Neural progenitor cell (in vitro differentiated cells): ENCODE results near the gene IQGAP3. TPM values are rescaled to one million over a fixed set of nuclear protein-coding genes. Genes with fewer than 3 reads are reported as not detected.

Source experiments
- DNase-seq: peaks from one replicate; pipeline ENCODE4 v3.0.0-alpha.2; 2016; ENCODE audit warnings: low spot score
- H2AFZ ChIP-seq: fragments of 200-600 bp; sonication (generic); replicated peaks from 2 replicates; pipeline ENCODE4 v1.6.1; 2016; ENCODE audit warnings: antibody characterized with exemption
- H3F3A ChIP-seq: fragments of 200-600 bp; sonication (generic); 2 replicates; pipeline ENCODE4 v1.6.1; 2016; ENCODE audit warnings: antibody characterized with exemption, low read depth
- H3K27ac ChIP-seq: fragments of 200-600 bp; sonication (generic); 2 replicates; pipeline ENCODE4 v1.5.1; 2016; ENCODE audit warnings: mild to moderate bottlenecking
- H3K27me3 ChIP-seq: fragments of 200-600 bp; sonication (generic); 2 replicates; pipeline ENCODE4 v1.6.1; 2016; ENCODE audit warnings: mild to moderate bottlenecking, moderate library complexity
- H3K36me3 ChIP-seq: fragments of 200-600 bp; sonication (generic); 2 replicates; pipeline ENCODE4 v1.5.1; 2016
- H3K4me1 ChIP-seq: fragments of 200-600 bp; sonication (generic); 2 replicates; pipeline ENCODE4 v1.6.1; 2016; ENCODE audit warnings: mixed run types
- H3K4me2 ChIP-seq: fragments of 200-600 bp; sonication (generic); 2 replicates; pipeline ENCODE4 v1.6.1; 2016
- H3K4me3 ChIP-seq: fragments of 200-600 bp; sonication (generic); 2 replicates; pipeline ENCODE4 v1.5.1; 2016
- H3K79me2 ChIP-seq: fragments of 200-600 bp; sonication (generic); 2 replicates; pipeline ENCODE4 v1.6.1; 2016; ENCODE audit warnings: low read depth
- H3K9ac ChIP-seq: fragments of 200-600 bp; sonication (generic); 2 replicates; pipeline ENCODE4 v1.6.1; 2016
- H3K9me3 ChIP-seq: fragments of 200-600 bp; sonication (generic); 2 replicates; pipeline ENCODE4 v1.5.1; 2016; ENCODE audit warnings: low read depth
- H4K20me1 ChIP-seq: fragments of 200-600 bp; sonication (generic); 2 replicates; pipeline ENCODE4 v1.6.1; 2016; ENCODE audit warnings: low read depth
- H3K27ac Mint-ChIP-seq: 3 replicates; pipeline ENCODE4 v1.8.0; 2021; ENCODE audit warnings: mixed read lengths
- H3K27me3 Mint-ChIP-seq: 2 replicates; pipeline ENCODE4 v1.8.0; 2022; ENCODE audit warnings: low read depth, mild to moderate bottlenecking, inconsistent platforms, moderate library complexity, mixed read lengths; ENCODE audit not compliant: insufficient read depth
- H3K36me3 Mint-ChIP-seq: 3 replicates; pipeline ENCODE4 v1.8.0; 2021; ENCODE audit warnings: mixed read lengths
- H3K4me1 Mint-ChIP-seq: 3 replicates; pipeline ENCODE4 v1.8.0; 2021; ENCODE audit warnings: mixed read lengths
- H3K4me3 Mint-ChIP-seq: 3 replicates; pipeline ENCODE4 v1.8.0; 2021; ENCODE audit warnings: mild to moderate bottlenecking, moderate library complexity, mixed read lengths
- H3K9me3 Mint-ChIP-seq: 3 replicates; pipeline ENCODE4 v1.8.0; 2020; ENCODE audit warnings: mixed read lengths
- EZH2 ChIP-seq: fragments of 200-600 bp; sonication (generic); IDR thresholded peaks from 2 replicates; pipeline ENCODE4 v1.6.1; 2017; ENCODE audit warnings: antibody characterized with exemption, mild to moderate bottlenecking, moderate library complexity
- EZH2phosphoT487 ChIP-seq: fragments of 200-600 bp; sonication (generic); IDR thresholded peaks from 2 replicates; pipeline ENCODE4 v1.6.1; 2017; ENCODE audit warnings: antibody characterized with exemption
- total RNA-seq: library from RNA; depleted of rRNA; stranded (reverse); fragments of >200 nt; gene quantifications from 2 replicates; pipeline ENCODE4 v1.2.3, GENCODE V29; 2015; ENCODE audit warnings: low replicate concordance
- TF ChIP-seq, protein P1 (sequence below): fragments of 200-600 bp; sonication (generic); IDR thresholded peaks from 2 replicates; pipeline ENCODE4 v1.5.1; 2017; ENCODE audit warnings: antibody characterized with exemption, mild to moderate bottlenecking

The IQGAP3 gene
- total RNA-seq, 1 donor from 2014 or later: 31.5 TPM

DNA sequence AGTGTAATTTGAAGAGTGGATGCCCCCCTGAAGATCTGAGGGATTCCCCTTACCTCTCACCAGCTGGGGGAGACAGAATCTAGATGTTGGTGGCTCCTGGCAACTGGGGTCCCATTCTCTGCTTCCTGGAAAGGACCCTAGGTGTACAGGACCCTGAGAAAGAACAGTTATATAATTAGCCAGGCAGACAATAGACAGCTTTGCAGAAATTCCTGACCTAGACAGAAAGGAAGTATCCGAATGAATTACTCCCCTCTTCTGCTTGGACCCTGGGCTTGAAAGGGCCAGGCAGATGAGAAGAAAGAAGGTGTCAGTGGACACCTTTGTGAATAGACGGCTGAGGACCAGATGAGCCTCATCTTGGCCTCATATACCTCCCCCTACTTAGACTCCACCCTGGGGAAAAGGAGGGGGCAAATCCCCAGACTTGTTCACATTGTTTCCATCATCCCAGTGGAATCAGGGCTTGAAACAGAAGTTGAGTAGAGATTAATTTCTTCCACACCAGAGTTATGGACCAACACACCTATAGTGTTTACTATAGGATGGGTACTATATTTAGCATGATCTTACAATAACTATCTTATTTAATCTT is 1.8 kb upstream of the IQGAP3 start:
- Histone ChIP-seq H3K36me3 (no peaks in the 10 kb centered on the region), H3K27ac (no peak overlapping the region), H3K27me3 (no peaks in the 10 kb centered on the region), H3K4me1 (peaks cover 6% of the 10 kb centered on the region), H3K9ac (no peak overlapping the region), H2AFZ (no peak overlapping the region), H3F3A (no peaks in the 10 kb centered on the region), H3K4me2 (no peak overlapping the region), H4K20me1 (no peaks in the 10 kb centered on the region), H3K4me3 (no peak overlapping the region), H3K9me3 (no peaks in the 10 kb centered on the region), H3K79me2 (peaks cover 26% of the 10 kb centered on the region)
- peaks cover 3% of the 10 kb centered on the region for H3K27me3 Mint-ChIP-seq
- H3K36me3 Mint-ChIP-seq: peaks cover 5% of the 10 kb centered on the region
- H3K27ac Mint-ChIP-seq: no peak overlapping the region
- H3K4me1 Mint-ChIP-seq: peaks cover 27% of the 10 kb centered on the region
- TF ChIP-seq, protein P1, sequence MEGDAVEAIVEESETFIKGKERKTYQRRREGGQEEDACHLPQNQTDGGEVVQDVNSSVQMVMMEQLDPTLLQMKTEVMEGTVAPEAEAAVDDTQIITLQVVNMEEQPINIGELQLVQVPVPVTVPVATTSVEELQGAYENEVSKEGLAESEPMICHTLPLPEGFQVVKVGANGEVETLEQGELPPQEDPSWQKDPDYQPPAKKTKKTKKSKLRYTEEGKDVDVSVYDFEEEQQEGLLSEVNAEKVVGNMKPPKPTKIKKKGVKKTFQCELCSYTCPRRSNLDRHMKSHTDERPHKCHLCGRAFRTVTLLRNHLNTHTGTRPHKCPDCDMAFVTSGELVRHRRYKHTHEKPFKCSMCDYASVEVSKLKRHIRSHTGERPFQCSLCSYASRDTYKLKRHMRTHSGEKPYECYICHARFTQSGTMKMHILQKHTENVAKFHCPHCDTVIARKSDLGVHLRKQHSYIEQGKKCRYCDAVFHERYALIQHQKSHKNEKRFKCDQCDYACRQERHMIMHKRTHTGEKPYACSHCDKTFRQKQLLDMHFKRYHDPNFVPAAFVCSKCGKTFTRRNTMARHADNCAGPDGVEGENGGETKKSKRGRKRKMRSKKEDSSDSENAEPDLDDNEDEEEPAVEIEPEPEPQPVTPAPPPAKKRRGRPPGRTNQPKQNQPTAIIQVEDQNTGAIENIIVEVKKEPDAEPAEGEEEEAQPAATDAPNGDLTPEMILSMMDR: no peak
- no peak for TF ChIP-seq EZH2
- no peak for TF ChIP-seq EZH2phosphoT487
- H3K9me3 Mint-ChIP-seq: no peaks in the 10 kb centered on the region
- peak overlapping the region; percentile 63 for H3K4me3 Mint-ChIP-seq
- DNase-seq: no peak

DNA sequence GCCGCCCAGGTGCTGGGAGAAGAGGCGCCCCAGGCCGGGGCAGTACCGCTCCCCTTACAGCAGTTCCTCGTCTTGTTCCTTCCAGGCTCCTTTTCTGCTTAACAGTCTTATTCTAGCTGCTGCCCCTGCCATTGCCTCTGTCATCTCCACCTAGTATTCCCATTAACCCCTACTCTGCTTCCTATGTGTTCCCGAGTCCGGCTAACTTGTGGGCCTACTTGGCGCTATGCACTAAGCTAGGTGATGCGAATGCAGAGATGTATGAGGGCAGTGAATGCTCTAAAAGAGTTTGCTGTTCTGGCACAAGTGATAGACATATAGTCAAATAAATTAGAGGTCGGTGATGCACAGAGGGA is 276 bp upstream of the IQGAP3 start:
- Mint-ChIP-seq H3K9me3 (no peaks in the 10 kb centered on the region), H3K4me1 (peaks cover 21% of the 10 kb centered on the region), H3K27ac (no peak overlapping the region), H3K36me3 (peaks cover 6% of the 10 kb centered on the region), H3K27me3 (peaks cover 3% of the 10 kb centered on the region), H3K4me3 (peak overlapping the region; percentile 96)
- TF ChIP-seq EZH2: no peak
- TF ChIP-seq, protein P1: no peak
- TF ChIP-seq EZH2phosphoT487: no peak
- no peaks in the 10 kb centered on the region for H3F3A ChIP-seq
- H3K4me1 ChIP-seq: peaks cover 6% of the 10 kb centered on the region
- no peaks in the 10 kb centered on the region for H4K20me1 ChIP-seq
- H3K27me3 ChIP-seq: no peaks in the 10 kb centered on the region
- H2AFZ ChIP-seq: peak overlapping the region; percentile 74
- no peak overlapping the region for H3K9ac ChIP-seq
- DNase-seq: no peak
- H3K27ac ChIP-seq: no peak overlapping the region
- H3K9me3 ChIP-seq: no peaks in the 10 kb centered on the region
- H3K36me3 ChIP-seq: no peaks in the 10 kb centered on the region
- H3K4me2 ChIP-seq: peak overlapping the region; percentile 84
- peaks cover 26% of the 10 kb centered on the region for H3K79me2 ChIP-seq
- peak overlapping the region; percentile 68 for H3K4me3 ChIP-seq

DNA sequence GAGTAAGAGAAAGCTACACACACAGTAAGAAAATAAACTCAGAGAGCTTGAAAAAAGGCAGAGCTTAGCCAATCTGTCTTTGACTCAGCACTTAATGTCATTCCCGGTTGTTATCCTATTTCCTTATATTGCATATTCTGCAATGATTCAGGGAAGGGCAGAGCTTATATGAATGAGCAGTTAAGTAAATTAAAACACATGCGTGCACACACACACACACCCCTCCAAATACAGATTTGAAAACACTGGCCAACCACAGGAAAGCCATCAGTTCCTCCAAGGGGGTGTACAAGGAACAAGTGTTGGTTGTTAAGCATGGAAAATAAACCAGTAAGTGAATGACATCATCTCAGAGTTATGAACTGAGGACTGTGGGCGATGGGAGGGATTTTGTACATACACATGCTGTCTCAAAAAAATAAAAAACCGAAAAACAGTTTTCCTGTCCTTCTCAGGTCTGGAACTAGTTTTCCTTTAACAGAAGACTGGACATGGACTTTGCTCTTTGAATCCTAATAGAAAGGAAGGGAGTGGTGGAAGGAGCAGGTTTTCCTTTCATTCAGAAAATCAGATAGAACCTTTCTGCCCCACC is 1.0 kb downstream of the IQGAP3 start:
- H3F3A ChIP-seq: no peaks in the 10 kb centered on the region
- Mint-ChIP-seq H3K4me1 (peaks cover 19% of the 10 kb centered on the region), H3K27ac (peak overlapping the region; percentile 58), H3K9me3 (no peaks in the 10 kb centered on the region), H3K27me3 (peaks cover 3% of the 10 kb centered on the region), H3K36me3 (peaks cover 9% of the 10 kb centered on the region), H3K4me3 (peak overlapping the region; percentile 96)
- H3K4me2 ChIP-seq: peak overlapping the region; percentile 84
- H3K4me1 ChIP-seq: peaks cover 6% of the 10 kb centered on the region
- peaks cover 26% of the 10 kb centered on the region for H3K79me2 ChIP-seq
- TF ChIP-seq EZH2phosphoT487 (no peak), EZH2 (peak; percentile 4)
- H3K27ac ChIP-seq: no peak overlapping the region
- H2AFZ ChIP-seq: no peak overlapping the region
- H3K4me3 ChIP-seq: peak overlapping the region; percentile 68
- no peaks in the 10 kb centered on the region for H3K36me3 ChIP-seq
- H3K27me3 ChIP-seq: no peaks in the 10 kb centered on the region
- DNase-seq: no peak
- H3K9me3 ChIP-seq: no peaks in the 10 kb centered on the region
- H3K9ac ChIP-seq: peak overlapping the region; percentile 52
- H4K20me1 ChIP-seq: no peaks in the 10 kb centered on the region

DNA sequence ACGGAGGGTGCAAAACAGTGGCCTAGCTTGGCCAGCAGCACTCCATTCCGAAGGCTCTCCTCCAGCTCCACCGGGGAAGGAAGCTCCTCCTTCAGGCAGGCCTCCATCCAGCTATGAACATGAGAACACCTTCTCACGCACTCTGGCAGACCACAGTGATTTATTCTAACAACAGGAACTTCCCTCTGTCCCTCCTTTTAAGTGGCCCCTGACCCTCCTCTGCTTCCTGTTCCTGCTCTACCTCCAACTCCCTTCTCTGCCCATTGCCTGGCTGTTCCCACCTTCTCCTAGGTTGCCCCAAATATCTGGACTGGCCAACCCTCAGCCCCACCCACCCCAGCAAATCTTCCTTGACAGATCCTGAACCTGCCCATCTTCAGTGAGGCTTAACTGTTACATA is 5.9 kb downstream of the IQGAP3 start:
- Histone ChIP-seq H3K9ac (no peak overlapping the region), H3K4me3 (no peak overlapping the region), H4K20me1 (no peaks in the 10 kb centered on the region), H3K9me3 (no peaks in the 10 kb centered on the region), H3K36me3 (no peaks in the 10 kb centered on the region), H3F3A (no peaks in the 10 kb centered on the region), H2AFZ (no peak overlapping the region), H3K27ac (no peak overlapping the region), H3K27me3 (no peaks in the 10 kb centered on the region), H3K4me2 (no peak overlapping the region), H3K4me1 (peaks cover 4% of the 10 kb centered on the region), H3K79me2 (peaks cover 18% of the 10 kb centered on the region)
- no peaks in the 10 kb centered on the region for H3K9me3 Mint-ChIP-seq
- no peak overlapping the region for H3K4me3 Mint-ChIP-seq
- TF ChIP-seq EZH2phosphoT487 (no peak), EZH2 (no peak)
- TF ChIP-seq, protein P1: no peak
- peaks cover 8% of the 10 kb centered on the region for H3K4me1 Mint-ChIP-seq
- no peak for DNase-seq
- peaks cover 25% of the 10 kb centered on the region for H3K36me3 Mint-ChIP-seq
- peaks cover 2% of the 10 kb centered on the region for H3K27me3 Mint-ChIP-seq
- H3K27ac Mint-ChIP-seq: no peak overlapping the region
